OCI-LY7 (cell line): ENCODE results near the gene TAB2.

Source experiments
- CTCF ChIP-seq: fragments of 200-600 bp; sonication (generic); conservative IDR thresholded peaks from 2 replicates; pipeline ENCODE4 v1.5.1; 2014; ENCODE audit warnings: mild to moderate bottlenecking, antibody characterized with exemption, low read length, moderate library complexity, mixed read lengths
- EZH2phosphoT487 ChIP-seq: fragments of 200-600 bp; sonication (generic); IDR thresholded peaks from 2 replicates; pipeline ENCODE4 v1.6.1; 2018; ENCODE audit warnings: low read depth, borderline replicate concordance, mild to moderate bottlenecking, mixed run types, antibody characterized with exemption, low read length, moderate library complexity, mixed read lengths

DNA sequence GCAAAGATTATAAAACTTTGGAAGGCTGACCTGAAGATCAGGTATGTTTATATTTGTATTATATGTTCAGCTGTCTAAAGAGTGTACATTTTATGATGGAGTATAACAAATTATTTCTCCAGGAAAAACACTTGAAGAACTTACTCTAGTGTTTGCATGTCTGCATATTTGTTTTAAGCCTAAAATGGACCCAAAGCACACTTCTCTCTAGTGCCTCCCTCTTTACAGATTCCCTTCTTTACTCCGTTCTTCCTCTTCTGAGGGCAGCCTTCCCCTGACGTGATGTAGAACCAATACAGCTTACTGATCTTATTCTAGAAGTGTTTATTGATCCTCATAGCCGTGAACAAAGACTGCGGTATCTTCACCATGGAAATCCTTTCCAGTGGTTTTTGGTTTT lies 96.5 kb downstream of the TAB2 start:
- TF ChIP-seq CTCF (no peak), EZH2phosphoT487 (no peak)
